ENCODE measurements around the gene TENM4. TPM values are rescaled to one million over a fixed set of nuclear protein-coding genes. Genes with fewer than 3 reads are reported as not detected.

TENM4 gene
- total RNA-seq, 2 donors from 2014 or later, result 2.5 to 4.4 TPM

- DNase-seq (no peak), ATAC-seq (no peak)
- intact Hi-C loops (cut with DNase I), result no loop called here
Observed at GRCh38 chr11:79128291-79128690, 312.5 kb downstream of the TENM4 start.

GRCh38 chr11:79122759-79123158 is 318.1 kb downstream of the TENM4 start:
- intact Hi-C loops (cut with DNase I), result no loop called here
- ATAC-seq (no peak), DNase-seq (no peak)

GRCh38 chr11:79121351-79121750 is 319.5 kb downstream of the TENM4 start:
- DNase-seq (no peak), ATAC-seq (no peak)
- intact Hi-C loops (cut with DNase I), result no loop called here

- intact Hi-C loops (cut with DNase I), result no loop called here
- DNase-seq (no peak), ATAC-seq (peak in 1 of 2 donors; percentile 19)
Observed at GRCh38 chr11:79119491-79120284, 321.1 kb downstream of the TENM4 start.

- intact Hi-C loops (cut with DNase I), result no loop called here
- DNase-seq, result no peak
- no peak for ATAC-seq
Observed at GRCh38 chr11:79117488-79117887, 323.3 kb downstream of the TENM4 start.

- intact Hi-C loops (cut with DNase I), result no loop called here
- ATAC-seq (no peak), DNase-seq (no peak)
Observed at GRCh38 chr11:79116600-79116999, 324.2 kb downstream of the TENM4 start.

- no peak for ATAC-seq
- no peak for DNase-seq
- intact Hi-C loops (cut with DNase I), result no loop called here
Observed at GRCh38 chr11:79113054-79113690, 327.7 kb downstream of the TENM4 start.

- ATAC-seq, result no peak
- DNase-seq, result no peak
Observed at GRCh38 chr11:79110796-79111195, 330.0 kb downstream of the TENM4 start.

GRCh38 chr11:79110321-79110720 is 330.5 kb downstream of the TENM4 start:
- ATAC-seq, result no peak
- intact Hi-C loops (cut with DNase I), result no loop called here

More at GRCh38 chr11:79110796-79111195, 330.0 kb downstream of the TENM4 start:
- intact Hi-C loops (cut with DNase I), result no loop called here

GRCh38 chr11:79108851-79109250 is 332.0 kb downstream of the TENM4 start:
- DNase-seq (no peak), ATAC-seq (no peak)
- intact Hi-C loops (cut with DNase I), result no loop called here

More at GRCh38 chr11:79110321-79110720, 330.5 kb downstream of the TENM4 start:
- DNase-seq, result no peak

GRCh38 chr11:79102840-79103239 is 338.0 kb downstream of the TENM4 start:
- intact Hi-C loops (cut with DNase I), result no loop called here
- no peak for ATAC-seq

GRCh38 chr11:79101656-79102055 is 339.2 kb downstream of the TENM4 start:
- intact Hi-C loops (cut with DNase I), result no loop called here
- DNase-seq, result no peak
- peak in 1 of 2 donors; percentile 49 for ATAC-seq

More at GRCh38 chr11:79102840-79103239, 338.0 kb downstream of the TENM4 start:
- no peak for DNase-seq

- intact Hi-C loops (cut with DNase I), result no loop called here
- peak; percentile 53 to 68 for ATAC-seq
- DNase-seq, result no peak
Observed at GRCh38 chr11:79100093-79100910, 340.5 kb downstream of the TENM4 start.

- DNase-seq, result no peak
- ATAC-seq, result no peak
- intact Hi-C loops (cut with DNase I), result no loop called here
Observed at GRCh38 chr11:79098146-79098545, 342.7 kb downstream of the TENM4 start.

GRCh38 chr11:79097246-79097875 is 343.5 kb downstream of the TENM4 start:
- DNase-seq (no peak), ATAC-seq (peak in 1 of 2 donors; percentile 36)
- intact Hi-C loops (cut with DNase I), result no loop called here

- no peak for DNase-seq
- no peak for ATAC-seq
- intact Hi-C loops (cut with DNase I), result no loop called here
Observed at GRCh38 chr11:79095424-79095823, 345.4 kb downstream of the TENM4 start.

- intact Hi-C loops (cut with DNase I), result no loop called here
- ATAC-seq, result no peak
- no peak for DNase-seq
Observed at GRCh38 chr11:79094616-79095015, 346.2 kb downstream of the TENM4 start.

- ATAC-seq (peak; percentile 79 to 81), DNase-seq (no peak)
- intact Hi-C loops (cut with DNase I), result no loop called here
Observed at GRCh38 chr11:79092791-79093353, 348.0 kb downstream of the TENM4 start.

GRCh38 chr11:79090191-79090705 is 350.6 kb downstream of the TENM4 start:
- DNase-seq (no peak), ATAC-seq (no peak)
- intact Hi-C loops (cut with DNase I), result no loop called here
